Ascending aorta (tissue), 2 donors: Measurements from ENCODE around the gene LAMB3. TPM values are rescaled to one million over a fixed set of nuclear protein-coding genes. Genes with fewer than 3 reads are reported as not detected.

Source experiments
- DNase-seq, 2 donors: peaks; one replicate each; pipeline ENCODE4 v3.0.0-alpha.2; 2019; ENCODE audit warnings: low spot score in 2 of 2
- H3K27ac ChIP-seq, 2 donors: fragments of 200-600 bp; sonication (generic); one replicate each; pipeline ENCODE4 v1.5.1; 2016 to 2017; ENCODE audit warnings: mild to moderate bottlenecking in 1 of 2
- H3K27me3 ChIP-seq: fragments of 200-600 bp; sonication (generic); one replicate; pipeline ENCODE4 v1.5.1; 2017
- H3K36me3 ChIP-seq, 2 donors: fragments of 200-600 bp; sonication (generic); one replicate each; pipeline ENCODE4 v1.5.1; 2016
- H3K4me1 ChIP-seq, 2 donors: fragments of 200-600 bp; sonication (generic); one replicate each; pipeline ENCODE4 v1.5.1; 2016 to 2017; ENCODE audit warnings: mild to moderate bottlenecking in 1 of 2
- H3K4me3 ChIP-seq, 2 donors: fragments of 200-600 bp; sonication (generic); one replicate each; pipeline ENCODE4 v1.5.1; 2016 to 2017; ENCODE audit warnings: mild to moderate bottlenecking in 1 of 2
- H3K9me3 ChIP-seq, 2 donors: fragments of 200-600 bp; sonication (generic); one replicate each; pipeline ENCODE4 v1.5.1; 2016
- CTCF ChIP-seq, 3 experiments: fragments of 200-600 bp in 2 of 3; fragments of 450-650 bp in 1 of 3; sonication (generic) in 2 of 3; IDR thresholded peaks; one replicate each; pipeline ENCODE4 v1.5.1; 2016 to 2019; ENCODE audit warnings: antibody characterized with exemption in 3 of 3, mild to moderate bottlenecking in 1 of 3, moderate library complexity in 1 of 3
- intact Hi-C: fragments of 100-400 bp; cut with DNase I; formaldehyde crosslinking; loops from one replicate; pipeline ENCODE4 v1.15.1; 2023
- total RNA-seq: library from RNA; depleted of rRNA; stranded (reverse); fragments of >200 nt; gene quantifications from one replicate; pipeline ENCODE4 v1.1.0, GENCODE V29; 2016

LAMB3 gene
- total RNA-seq, 1 donor from 2014 or later: 0.75 TPM

GRCh38 chr1:209635850-209636249 is 16.4 kb downstream of the LAMB3 start:
- DNase-seq: no peak
- H3K4me1 ChIP-seq: no peaks in the 10 kb centered on the region

GRCh38 chr1:209634005-209634737 is 18.1 kb downstream of the LAMB3 start:
- Histone ChIP-seq H3K9me3 (no peaks in the 10 kb centered on the region), H3K36me3 (no peaks in the 10 kb centered on the region), H3K4me1 (no peaks in the 10 kb centered on the region), H3K4me3 (no peak overlapping the region), H3K27me3 (no peaks in the 10 kb centered on the region), H3K27ac (no peak overlapping the region)
- no peak for DNase-seq
- no peak for TF ChIP-seq CTCF (IDR thresholded peaks at IDR 0.05)
- intact Hi-C loops: no loop called here

More at GRCh38 chr1:209635850-209636249, 16.4 kb downstream of the LAMB3 start:
- no peaks in the 10 kb centered on the region for H3K9me3 ChIP-seq
- intact Hi-C loops: no loop called here
- H3K36me3 ChIP-seq: no peaks in the 10 kb centered on the region
- H3K27me3 ChIP-seq: no peaks in the 10 kb centered on the region
- TF ChIP-seq CTCF (IDR thresholded peaks at IDR 0.05): no peak
- no peak overlapping the region for H3K27ac ChIP-seq
- no peak overlapping the region for H3K4me3 ChIP-seq

- Histone ChIP-seq H3K4me3 (no peak overlapping the region), H3K27me3 (no peaks in the 10 kb centered on the region), H3K27ac (no peak overlapping the region), H3K4me1 (no peaks in the 10 kb centered on the region), H3K9me3 (no peaks in the 10 kb centered on the region), H3K36me3 (no peaks in the 10 kb centered on the region)
- intact Hi-C loops: no loop called here
- no peak for TF ChIP-seq CTCF (IDR thresholded peaks at IDR 0.05)
- no peak for DNase-seq
These were observed 18.8 kb downstream of the LAMB3 start for GRCh38 chr1:209633335-209633997.

- no peak overlapping the region for H3K27ac ChIP-seq
- DNase-seq: no peak
- intact Hi-C loops: no loop called here
These were observed 21.6 kb downstream of the LAMB3 start for GRCh38 chr1:209630383-209631225.

More at GRCh38 chr1:209630383-209631225, 21.6 kb downstream of the LAMB3 start:
- no peak for TF ChIP-seq CTCF (IDR thresholded peaks at IDR 0.05)
- no peaks in the 10 kb centered on the region for H3K9me3 ChIP-seq
- H3K4me3 ChIP-seq: no peak overlapping the region
- H3K36me3 ChIP-seq: no peaks in the 10 kb centered on the region
- H3K4me1 ChIP-seq: peaks cover 0 to 14% of the 10 kb centered on the region in 2 donors
- no peaks in the 10 kb centered on the region for H3K27me3 ChIP-seq
